Lung microvascular endothelial cell (primary cell): ENCODE data around the gene KLK15. TPM values are rescaled to one million over a fixed set of nuclear protein-coding genes. Genes with fewer than 3 reads are reported as not detected.

ENCODE experiments used
- DNase-seq, 2 donors: peaks; one replicate each; pipeline versions ENCODE4 v3.0.0 to v3.0.0-alpha.2; 2010; ENCODE audit warnings: low read depth in 2 of 2
- total RNA-seq: library from RNA; depleted of rRNA; stranded (reverse); fragments of >200 nt; gene quantifications from 2 replicates; pipeline ENCODE4 v1.2.1, GENCODE V29; 2014

KLK15 gene, protein sequence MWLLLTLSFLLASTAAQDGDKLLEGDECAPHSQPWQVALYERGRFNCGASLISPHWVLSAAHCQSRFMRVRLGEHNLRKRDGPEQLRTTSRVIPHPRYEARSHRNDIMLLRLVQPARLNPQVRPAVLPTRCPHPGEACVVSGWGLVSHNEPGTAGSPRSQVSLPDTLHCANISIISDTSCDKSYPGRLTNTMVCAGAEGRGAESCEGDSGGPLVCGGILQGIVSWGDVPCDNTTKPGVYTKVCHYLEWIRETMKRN
- not detected in 2 replicates for total RNA-seq

- DNase-seq: no peak
These were observed at the start of gene KLK15 for GRCh38 chr19:50833117-50833801. Gene KLK15, minus strand, starts transcription at chr19:50833574. Its CDS starts 2,082 bp downstream, at chr19:50831492.

DNA sequence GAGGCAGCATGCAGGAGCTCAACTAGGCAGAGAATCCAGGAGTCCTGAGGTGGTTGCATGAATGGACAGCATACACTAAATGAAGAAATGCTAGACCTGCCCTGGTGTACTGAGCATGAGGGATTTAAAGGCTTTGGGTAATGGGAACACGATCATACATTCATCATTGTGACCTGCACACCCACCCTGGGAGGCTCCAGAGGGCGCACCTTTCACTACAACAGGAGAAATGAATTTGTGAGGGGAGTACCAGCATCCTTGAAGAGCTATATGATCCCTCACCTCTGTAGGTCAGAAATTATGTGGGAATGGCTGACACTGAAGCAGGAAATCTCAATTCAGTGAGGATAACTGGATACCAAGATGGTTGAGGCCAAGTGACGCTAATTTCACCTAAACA lies 48.8 kb upstream of the KLK15 start:
- no peak for DNase-seq

- no peak for DNase-seq
These were observed 46.9 kb upstream of the KLK15 start for GRCh38 chr19:50880241-50880640.

DNA sequence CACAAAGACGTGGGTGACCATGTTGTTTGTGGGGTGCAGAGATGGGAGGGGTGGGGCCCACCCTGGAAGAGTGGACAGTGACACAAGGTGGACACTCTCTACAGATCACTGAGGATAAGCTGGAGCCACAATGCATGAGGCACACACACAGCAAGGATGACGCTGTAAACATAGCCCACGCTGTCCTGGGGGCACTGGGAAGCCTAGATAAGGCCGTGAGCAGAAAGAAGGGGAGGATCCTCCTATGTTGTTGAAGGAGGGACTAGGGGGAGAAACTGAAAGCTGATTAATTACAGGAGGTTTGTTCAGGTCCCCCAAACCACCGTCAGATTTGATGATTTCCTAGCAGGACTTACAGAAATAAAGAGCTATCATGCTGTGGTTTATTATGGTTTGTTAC lies 45.5 kb upstream of the KLK15 start:
- no peak for DNase-seq

- DNase-seq: no peak
These were observed 44.0 kb upstream of the KLK15 start for GRCh38 chr19:50877338-50877737.

GRCh38 chr19:50876456-50876855 lies 43.1 kb upstream of the KLK15 start:
- no peak for DNase-seq

GRCh38 chr19:50875795-50876422 lies 42.5 kb upstream of the KLK15 start:
- DNase-seq: no peak

GRCh38 chr19:50874211-50874610 lies 40.8 kb upstream of the KLK15 start:
- no peak for DNase-seq

DNA sequence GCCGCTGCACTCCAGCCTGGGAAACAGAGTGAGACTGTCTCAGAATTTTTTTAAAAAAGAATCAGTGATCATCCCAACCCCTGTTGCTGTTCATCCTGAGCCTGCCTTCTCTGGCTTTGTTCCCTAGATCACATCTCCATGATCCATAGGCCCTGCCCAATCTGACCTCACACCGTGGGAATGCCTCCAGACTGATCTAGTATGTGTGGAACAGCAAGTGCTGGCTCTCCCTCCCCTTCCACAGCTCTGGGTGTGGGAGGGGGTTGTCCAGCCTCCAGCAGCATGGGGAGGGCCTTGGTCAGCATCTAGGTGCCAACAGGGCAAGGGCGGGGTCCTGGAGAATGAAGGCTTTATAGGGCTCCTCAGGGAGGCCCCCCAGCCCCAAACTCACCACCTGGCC lies 39.7 kb upstream of the KLK15 start, which contains the start of gene KLK2:
KLK2 (plus strand) TSS at position 384 of the 400 bp plus-strand sequence. CDS start 35 bp downstream, outside the sequence.
- DNase-seq: no peak

- peak in 1 of 2 donors; percentile 23 for DNase-seq
These were observed 37.2 kb upstream of the KLK15 start for GRCh38 chr19:50870417-50871089.

GRCh38 chr19:50869479-50869878 lies 36.1 kb upstream of the KLK15 start:
- no peak for DNase-seq

DNA sequence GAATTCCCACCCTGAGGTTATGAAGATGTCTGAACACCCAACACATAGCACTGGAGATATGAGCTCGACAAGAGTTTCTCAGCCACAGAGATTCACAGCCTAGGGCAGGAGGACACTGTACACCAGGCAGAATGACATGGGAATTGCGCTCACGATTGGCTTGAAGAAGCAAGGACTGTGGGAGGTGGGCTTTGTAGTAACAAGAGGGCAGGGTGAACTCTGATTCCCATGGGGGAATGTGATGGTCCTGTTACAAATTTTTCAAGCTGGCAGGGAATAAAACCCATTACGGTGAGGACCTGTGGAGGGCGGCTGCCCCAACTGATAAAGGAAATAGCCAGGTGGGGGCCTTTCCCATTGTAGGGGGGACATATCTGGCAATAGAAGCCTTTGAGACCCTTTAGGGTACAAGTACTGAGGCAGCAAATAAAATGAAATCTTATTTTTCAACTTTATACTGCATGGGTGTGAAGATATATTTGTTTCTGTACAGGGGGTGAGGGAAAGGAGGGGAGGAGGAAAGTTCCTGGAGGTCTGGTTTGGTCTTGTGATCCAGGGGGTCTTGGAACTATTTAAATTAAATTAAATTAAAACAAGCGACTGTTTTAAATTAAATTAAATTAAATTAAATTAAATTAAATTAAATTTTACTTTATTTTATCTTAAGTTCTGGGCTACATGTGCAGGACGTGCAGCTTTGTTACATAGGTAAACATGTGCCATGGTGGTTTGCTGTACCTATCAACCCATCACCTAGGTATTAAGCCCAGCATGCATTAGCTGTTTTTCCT lies 28.3 kb upstream of the KLK15 start:
- no peak for DNase-seq

GRCh38 chr19:50861010-50861409 lies 27.6 kb upstream of the KLK15 start:
- DNase-seq: no peak

DNA sequence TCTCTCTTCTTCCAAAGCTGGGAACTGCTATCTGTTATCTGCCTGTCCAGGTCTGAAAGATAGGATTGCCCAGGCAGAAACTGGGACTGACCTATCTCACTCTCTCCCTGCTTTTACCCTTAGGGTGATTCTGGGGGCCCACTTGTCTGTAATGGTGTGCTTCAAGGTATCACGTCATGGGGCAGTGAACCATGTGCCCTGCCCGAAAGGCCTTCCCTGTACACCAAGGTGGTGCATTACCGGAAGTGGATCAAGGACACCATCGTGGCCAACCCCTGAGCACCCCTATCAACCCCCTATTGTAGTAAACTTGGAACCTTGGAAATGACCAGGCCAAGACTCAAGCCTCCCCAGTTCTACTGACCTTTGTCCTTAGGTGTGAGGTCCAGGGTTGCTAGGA lies 26.5 kb upstream of the KLK15 start:
- no peak for DNase-seq

- no peak for DNase-seq
These were observed 25.5 kb upstream of the KLK15 start for GRCh38 chr19:50858886-50859285.

DNA sequence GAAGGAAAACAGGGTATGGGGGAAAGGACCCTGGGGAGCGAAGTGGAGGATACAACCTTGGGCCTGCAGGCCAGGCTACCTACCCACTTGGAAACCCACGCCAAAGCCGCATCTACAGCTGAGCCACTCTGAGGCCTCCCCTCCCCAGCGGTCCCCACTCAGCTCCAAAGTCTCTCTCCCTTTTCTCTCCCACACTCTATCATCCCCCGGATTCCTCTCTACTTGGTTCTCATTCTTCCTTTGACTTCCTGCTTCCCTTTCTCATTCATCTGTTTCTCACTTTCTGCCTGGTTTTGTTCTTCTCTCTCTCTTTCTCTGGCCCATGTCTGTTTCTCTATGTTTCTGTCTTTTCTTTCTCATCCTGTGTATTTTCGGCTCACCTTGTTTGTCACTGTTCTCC lies 24.0 kb upstream of the KLK15 start:
- no peak for DNase-seq

GRCh38 chr19:50854636-50855410 lies 21.4 kb upstream of the KLK15 start, which contains the start of gene KLK3:
Gene KLK3, plus strand, starts transcription at chr19:50854915. Its CDS starts 41 bp downstream, at chr19:50854956.
- no peak for DNase-seq

DNA sequence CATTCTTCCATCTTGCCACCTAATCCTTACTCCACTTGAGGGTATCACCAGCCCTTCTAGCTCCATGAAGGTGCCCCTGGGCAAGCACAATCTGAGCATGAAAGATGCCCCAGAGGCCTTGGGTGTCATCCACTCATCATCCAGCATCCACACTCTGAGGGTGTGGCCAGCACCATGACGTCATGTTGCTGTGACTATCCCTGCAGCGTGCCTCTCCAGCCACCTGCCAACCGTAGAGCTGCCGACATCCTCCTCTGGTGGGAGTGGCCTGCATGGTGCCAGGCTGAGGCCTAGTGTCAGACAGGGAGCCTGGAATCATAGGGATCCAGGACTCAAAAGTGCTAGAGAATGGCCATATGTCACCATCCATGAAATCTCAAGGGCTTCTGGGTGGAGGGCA lies 18.2 kb upstream of the KLK15 start:
- DNase-seq: no peak

GRCh38 chr19:50850738-50851137 lies 17.4 kb upstream of the KLK15 start:
- DNase-seq: no peak

DNA sequence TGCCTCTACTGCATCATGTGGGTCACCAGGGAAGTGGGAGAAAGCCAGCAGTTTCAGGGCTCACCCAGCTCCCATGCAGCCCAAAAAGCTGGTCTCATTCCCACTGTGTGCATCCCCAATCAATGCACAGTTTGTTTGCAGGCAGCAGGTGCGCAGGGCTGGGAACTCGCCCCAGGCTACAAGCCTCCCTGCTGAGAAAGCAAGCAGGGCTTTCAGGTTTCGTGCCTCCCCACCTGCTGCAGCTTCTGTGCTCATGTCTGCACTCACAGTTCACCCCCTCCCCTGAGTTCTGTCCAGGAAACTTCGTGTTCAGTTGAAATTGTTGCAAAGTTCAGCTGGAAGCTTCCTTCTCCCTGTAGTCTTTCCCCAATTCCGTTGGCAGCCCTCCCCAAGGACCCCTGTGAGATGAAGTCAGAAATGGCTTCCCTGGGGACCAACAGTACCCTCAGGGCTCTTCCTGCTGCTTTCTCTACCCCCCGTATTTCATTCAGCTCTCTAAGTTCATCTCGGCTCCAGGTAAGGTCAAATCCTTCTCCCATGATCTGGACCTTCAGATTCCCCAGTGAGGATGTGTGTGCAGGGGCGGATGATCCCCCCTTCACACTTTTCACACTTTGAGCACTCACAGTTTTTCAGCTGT lies 11.0 kb upstream of the KLK15 start:
- DNase-seq: no peak
